GM10266 (cell line): Measurements from ENCODE around the gene CFAP43.
A peak's percentile ranks its signal among the peaks of the same experiment; 100 is the strongest.

Experiments used
- DNase-seq: peaks from one replicate; pipeline ENCODE4 v3.0.0; 2012; ENCODE audit errors: extremely low spot score
- TF ChIP-seq, protein P1 (sequence below): IDR thresholded peaks from 2 replicates; pipeline ENCODE4 v1.5.1; 2012; ENCODE audit warnings: mild to moderate bottlenecking, low read depth; ENCODE audit not compliant: control insufficient read depth, insufficient read depth; ENCODE audit errors: missing control alignments

Gene CFAP43

GRCh38 chr10:104260775-104261115 is 28.6 kb upstream of the CFAP43 start:
- TF ChIP-seq, protein P1, sequence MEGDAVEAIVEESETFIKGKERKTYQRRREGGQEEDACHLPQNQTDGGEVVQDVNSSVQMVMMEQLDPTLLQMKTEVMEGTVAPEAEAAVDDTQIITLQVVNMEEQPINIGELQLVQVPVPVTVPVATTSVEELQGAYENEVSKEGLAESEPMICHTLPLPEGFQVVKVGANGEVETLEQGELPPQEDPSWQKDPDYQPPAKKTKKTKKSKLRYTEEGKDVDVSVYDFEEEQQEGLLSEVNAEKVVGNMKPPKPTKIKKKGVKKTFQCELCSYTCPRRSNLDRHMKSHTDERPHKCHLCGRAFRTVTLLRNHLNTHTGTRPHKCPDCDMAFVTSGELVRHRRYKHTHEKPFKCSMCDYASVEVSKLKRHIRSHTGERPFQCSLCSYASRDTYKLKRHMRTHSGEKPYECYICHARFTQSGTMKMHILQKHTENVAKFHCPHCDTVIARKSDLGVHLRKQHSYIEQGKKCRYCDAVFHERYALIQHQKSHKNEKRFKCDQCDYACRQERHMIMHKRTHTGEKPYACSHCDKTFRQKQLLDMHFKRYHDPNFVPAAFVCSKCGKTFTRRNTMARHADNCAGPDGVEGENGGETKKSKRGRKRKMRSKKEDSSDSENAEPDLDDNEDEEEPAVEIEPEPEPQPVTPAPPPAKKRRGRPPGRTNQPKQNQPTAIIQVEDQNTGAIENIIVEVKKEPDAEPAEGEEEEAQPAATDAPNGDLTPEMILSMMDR = no peak
- DNase-seq = no peak

DNA sequence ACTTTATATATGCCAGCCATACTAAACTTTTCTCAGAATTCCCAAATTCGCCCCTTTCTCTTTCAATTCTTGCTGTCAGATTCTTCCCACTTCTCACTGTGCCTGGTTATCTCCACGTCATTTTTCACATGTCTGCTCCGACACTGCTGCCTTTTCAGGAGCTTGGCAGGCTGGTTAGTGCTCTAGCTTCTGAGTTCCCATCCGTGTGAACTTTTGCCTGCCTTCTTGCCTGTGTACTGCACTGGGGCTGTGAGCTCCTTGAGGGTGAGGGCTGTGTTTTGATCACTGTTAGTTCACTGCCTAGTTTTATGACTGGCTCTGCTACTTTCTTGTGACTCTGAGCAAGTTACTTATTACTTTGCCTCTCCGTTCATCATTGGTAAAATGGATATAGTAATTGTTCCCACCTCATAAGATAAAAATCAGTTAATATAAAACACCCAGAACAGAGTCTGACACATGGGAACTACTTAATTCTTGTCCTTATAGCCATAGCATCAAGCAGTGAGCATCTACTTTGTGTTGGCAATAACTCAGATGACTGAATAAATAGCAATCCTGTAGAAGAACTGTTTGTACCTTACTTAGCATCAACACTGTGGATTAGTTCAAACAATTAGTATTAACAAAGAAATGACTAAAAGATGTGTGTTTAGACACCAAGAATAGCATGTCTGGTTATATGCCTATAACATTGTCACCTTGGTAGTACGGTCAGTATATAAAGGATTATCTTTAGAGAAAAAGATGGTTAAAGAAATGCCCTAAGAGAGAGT is 28.0 kb upstream of the CFAP43 start:
- TF ChIP-seq, protein P1 = no peak
- no peak for DNase-seq

DNA sequence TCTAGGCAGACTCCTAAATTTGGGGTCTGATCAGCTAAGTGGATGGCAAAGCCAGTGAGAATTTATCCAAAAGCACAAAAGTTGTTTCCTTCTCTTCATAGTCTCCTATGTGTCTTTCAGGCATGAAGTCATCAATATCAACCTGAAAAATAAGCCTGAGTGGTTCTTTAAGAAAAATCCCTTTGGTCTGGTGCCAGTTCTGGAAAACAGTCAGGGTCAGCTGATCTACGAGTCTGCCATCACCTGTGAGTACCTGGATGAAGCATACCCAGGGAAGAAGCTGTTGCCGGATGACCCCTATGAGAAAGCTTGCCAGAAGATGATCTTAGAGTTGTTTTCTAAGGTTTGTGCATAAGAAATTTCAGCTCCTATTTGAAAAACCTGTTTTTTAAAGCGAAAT is 27.3 kb upstream of the CFAP43 start:
- TF ChIP-seq, protein P1 = no peak
- no peak for DNase-seq

DNA sequence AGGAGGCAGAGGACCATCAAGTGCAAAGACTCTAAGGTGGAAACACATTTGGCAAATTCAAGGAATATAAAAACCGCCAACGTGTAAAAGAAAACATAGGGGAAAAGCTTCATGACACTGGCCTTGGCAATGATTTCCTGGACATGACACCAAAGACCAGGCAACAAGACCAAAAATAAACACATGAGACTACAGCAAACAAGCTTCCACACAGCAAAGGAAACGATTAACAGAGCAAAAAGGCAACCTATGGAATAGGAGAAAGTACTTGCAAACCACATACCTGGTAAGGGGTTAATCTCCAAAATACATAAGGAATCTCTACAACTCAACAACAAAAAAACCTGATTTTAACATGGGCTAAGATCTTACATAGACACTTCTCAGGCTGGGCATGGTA is 26.0 kb upstream of the CFAP43 start:
- DNase-seq = no peak
- TF ChIP-seq, protein P1 = no peak

DNA sequence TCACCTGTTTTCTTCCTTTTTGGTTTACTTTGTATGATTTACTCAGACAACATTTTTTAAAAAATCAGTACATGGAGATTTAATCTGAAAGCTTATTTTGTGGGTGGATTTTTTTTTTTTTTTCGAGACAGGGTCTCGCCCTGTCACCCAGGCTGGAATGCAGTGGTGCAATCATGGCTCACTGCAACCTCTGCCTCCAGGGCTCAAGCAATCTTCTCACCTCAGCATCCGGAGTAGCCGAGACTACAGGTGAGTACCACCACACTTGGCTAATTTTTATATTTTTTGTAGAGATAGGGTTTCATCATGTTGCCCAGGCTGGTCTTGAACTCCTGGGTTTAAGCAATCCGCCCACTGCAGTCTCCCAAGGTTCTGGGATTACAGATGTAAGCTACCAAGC is 25.1 kb upstream of the CFAP43 start:
- no peak for DNase-seq
- TF ChIP-seq, protein P1 = no peak

DNA sequence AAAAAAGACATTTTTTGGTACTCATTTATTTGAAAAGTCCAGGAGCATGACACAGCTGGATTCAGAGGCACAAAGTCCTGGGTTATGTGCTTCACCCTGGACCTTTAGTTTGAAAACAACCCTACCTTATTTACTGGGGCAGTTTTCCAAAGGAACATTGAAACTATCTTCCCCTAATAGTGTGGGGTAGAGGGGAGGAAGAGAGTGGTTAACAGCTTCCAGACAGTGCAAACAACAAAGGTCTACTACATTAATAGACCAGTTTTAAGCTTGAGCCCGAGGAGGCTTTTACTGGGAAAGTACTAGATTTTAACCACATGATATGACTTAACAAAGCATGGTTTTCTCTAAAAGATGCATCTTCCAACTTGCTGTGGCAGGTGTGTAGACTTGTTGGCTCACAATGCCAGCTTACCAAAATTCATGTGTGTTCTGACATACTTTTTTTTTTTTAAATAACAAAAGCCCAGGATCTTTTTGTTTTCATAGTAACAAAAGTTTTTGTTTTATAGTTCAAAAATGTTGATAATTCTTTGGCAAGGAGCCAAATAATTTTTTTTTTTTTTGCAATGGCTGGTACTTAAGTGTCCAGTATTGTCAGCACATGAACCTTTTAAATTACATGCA is 24.3 kb upstream of the CFAP43 start:
- TF ChIP-seq, protein P1 = no peak
- DNase-seq = no peak

- TF ChIP-seq, protein P1 = no peak
- peak; percentile 44 for DNase-seq
Observed at GRCh38 chr10:104255311-104255981, 23.3 kb upstream of the CFAP43 start.
